H1 (cell line): ENCODE results near the gene MEIS2. TPM values are rescaled to one million over a fixed set of nuclear protein-coding genes. Genes with fewer than 3 reads are reported as not detected.

Source experiments
- CTCF ChIA-PET: fragments of 300-600 bp; sonication (Branson Sonifier 250); formaldehyde crosslinking; loops from one replicate; lab custom pipeline; 2021; ENCODE audit not compliant: partially characterized antibody; lab: Charles Lee
- POLR2A ChIA-PET: fragments of 300-600 bp; sonication (Branson Sonifier 250); formaldehyde crosslinking; loops from one replicate; lab custom pipeline; 2021; ENCODE audit warnings: inconsistent platforms; ENCODE audit not compliant: partially characterized antibody; lab: Charles Lee
- DNase-seq, 2 experiments: peaks; one replicate each; pipeline versions ENCODE4 v3.0.0 to v3.0.0-alpha.2; 2010 to 2022; ENCODE audit warnings: low spot score in 2 of 2, low read depth in 1 of 2, mixed read lengths in 1 of 2
- FAIRE-seq: peaks from 2 replicates; lab custom pipeline; 2011; peaks lifted over from hg19 to GRCh38; lab: Jason Lieb, UNC
- H2AFZ ChIP-seq: 2 replicates; pipeline ENCODE4 v1.8.1; 2012; ENCODE audit warnings: low read length, inconsistent platforms
- H2AK5ac ChIP-seq: 2 replicates; pipeline ENCODE4 v1.6.1; 2013; ENCODE audit warnings: low read depth, low read length
- H2BK120ac ChIP-seq: replicated peaks from 2 replicates; pipeline ENCODE3; 2013; ENCODE audit warnings: low read depth, low read length, inconsistent platforms
- H2BK12ac ChIP-seq: 2 replicates; pipeline ENCODE4 v1.6.1; 2013; ENCODE audit warnings: low read depth, low read length
- H2BK15ac ChIP-seq: 2 replicates; pipeline ENCODE4 v1.6.1; 2013; ENCODE audit warnings: low read length
- H2BK20ac ChIP-seq: 2 replicates; pipeline ENCODE4 v1.6.1; 2013; ENCODE audit warnings: low read length
- H2BK5ac ChIP-seq: 2 replicates; pipeline ENCODE4 v1.6.1; 2013; ENCODE audit warnings: low read depth, low read length
- H3K14ac ChIP-seq: 2 replicates; pipeline ENCODE4 v1.6.1; 2013; ENCODE audit warnings: inconsistent platforms; ENCODE audit not compliant: insufficient read length
- H3K18ac ChIP-seq: 2 replicates; pipeline ENCODE4 v1.6.1; 2013; ENCODE audit warnings: low read length; ENCODE audit errors: extremely low read depth
- H3K23ac ChIP-seq: 2 replicates; pipeline ENCODE4 v1.6.1; 2013; ENCODE audit warnings: inconsistent platforms; ENCODE audit not compliant: insufficient read length
- H3K23me2 ChIP-seq: 2 replicates; pipeline ENCODE4 v1.6.1; 2013; ENCODE audit warnings: low read depth, low read length
- H3K27ac ChIP-seq: 2 replicates; pipeline ENCODE4 v1.6.1; 2011; ENCODE audit warnings: low read depth, low read length, inconsistent platforms
- H3K27me3 ChIP-seq, 4 experiments: replicated peaks in 1 of 4; 1 replicate in 1 of 4; 2 replicates in 3 of 4; pipeline versions ENCODE4 v1.6.1 to v1.8.1; 2011 to 2013; ENCODE audit warnings: low read length in 3 of 4, mild to moderate bottlenecking in 3 of 4, inconsistent platforms in 2 of 4, mixed read lengths in 2 of 4, moderate library complexity in 1 of 4; ENCODE audit not compliant: control insufficient read depth in 3 of 4, insufficient read depth in 3 of 4; ENCODE audit errors: extremely low read depth in 1 of 4
- H3K36me3 ChIP-seq, 4 experiments: 2 replicates each; pipeline versions ENCODE4 v1.6.1 to v1.8.1; 2011 to 2013; ENCODE audit warnings: mild to moderate bottlenecking in 4 of 4, low read length in 3 of 4, moderate library complexity in 2 of 4, control low read depth in 1 of 4, inconsistent platforms in 1 of 4; ENCODE audit not compliant: insufficient read depth in 4 of 4, control insufficient read depth in 2 of 4
- H3K4ac ChIP-seq: replicated peaks from 2 replicates; pipeline ENCODE3; 2013; ENCODE audit warnings: low read length, low read depth, mixed read lengths, inconsistent platforms; ENCODE audit not compliant: insufficient read length
- H3K4me1 ChIP-seq, 4 experiments: replicated peaks in 1 of 4; 1 replicate in 1 of 4; 2 replicates in 3 of 4; pipeline versions ENCODE4 v1.6.1 to v1.8.1; 2011 to 2013; ENCODE audit warnings: low read length in 3 of 4, inconsistent platforms in 2 of 4, mixed read lengths in 1 of 4; ENCODE audit not compliant: insufficient read depth in 4 of 4, control insufficient read depth in 3 of 4
- H3K4me2 ChIP-seq, 2 experiments: 2 replicates each; pipeline versions ENCODE4 v1.6.1 to v1.8.1; 2011 to 2013; ENCODE audit warnings: low read depth in 2 of 2, low read length in 2 of 2, control low read depth in 1 of 2, inconsistent platforms in 1 of 2, mild to moderate bottlenecking in 1 of 2; ENCODE audit not compliant: insufficient read depth in 1 of 2
- H3K4me3 ChIP-seq, 4 experiments: fragments of 200-600, 300-600 bp in 1 of 4; sonication (generic), shearing (Covaris generic), sonication (Bioruptor Twin) in 1 of 4; 2 replicates each; pipeline versions ENCODE4 v1.5.1 to v1.8.1; 2011 to 2016; ENCODE audit warnings: low read length in 4 of 4, low read depth in 3 of 4, control low read depth in 2 of 4, inconsistent platforms in 2 of 4, mild to moderate bottlenecking in 2 of 4, mixed read lengths in 1 of 4, moderate library complexity in 1 of 4; ENCODE audit not compliant: insufficient read depth in 2 of 4; ENCODE audit errors: extremely low read depth in 1 of 4
- H3K56ac ChIP-seq: replicated peaks from 2 replicates; pipeline ENCODE3; 2013; ENCODE audit warnings: low read depth, mild to moderate bottlenecking, mixed read lengths, low read length, inconsistent platforms; ENCODE audit not compliant: insufficient read length
- H3K79me1 ChIP-seq: 2 replicates; pipeline ENCODE4 v1.6.1; 2013; ENCODE audit warnings: low read depth, low read length, control low read depth
- H3K79me2 ChIP-seq, 2 experiments: 2 replicates each; pipeline versions ENCODE4 v1.6.1 to v1.8.1; 2012 to 2013; ENCODE audit warnings: low read length in 2 of 2, mild to moderate bottlenecking in 2 of 2, inconsistent platforms in 1 of 2; ENCODE audit not compliant: insufficient read depth in 2 of 2, control insufficient read depth in 1 of 2
- H3K9ac ChIP-seq, 4 experiments: replicated peaks in 1 of 4; 1 replicate in 1 of 4; 2 replicates in 3 of 4; pipeline versions ENCODE4 v1.6.1 to v1.8.1; 2011 to 2013; ENCODE audit warnings: low read depth in 3 of 4, low read length in 3 of 4, control low read depth in 2 of 4, mild to moderate bottlenecking in 2 of 4, moderate library complexity in 2 of 4, inconsistent platforms in 1 of 4; ENCODE audit errors: extremely low read depth in 1 of 4
- H3K9me3 ChIP-seq, 2 experiments: 2 replicates each; pipeline versions ENCODE4 v1.6.1 to v1.8.1; 2012 to 2013; ENCODE audit warnings: mild to moderate bottlenecking in 2 of 2, moderate library complexity in 2 of 2, control low read depth in 1 of 2, inconsistent platforms in 1 of 2, low read depth in 1 of 2, low read length in 1 of 2, mixed read lengths in 1 of 2; ENCODE audit not compliant: insufficient read depth in 2 of 2
- H4K20me1 ChIP-seq, 2 experiments: replicated peaks in 1 of 2; 2 replicates each; pipeline versions ENCODE3 to v1.8.1; 2011 to 2013; ENCODE audit warnings: inconsistent platforms in 2 of 2, low read length in 2 of 2, mild to moderate bottlenecking in 1 of 2; ENCODE audit not compliant: insufficient read depth in 2 of 2, control insufficient read depth in 1 of 2
- H4K5ac ChIP-seq: 2 replicates; pipeline ENCODE4 v1.6.1; 2013; ENCODE audit warnings: low read length, low read depth, mixed read lengths, inconsistent platforms; ENCODE audit not compliant: insufficient read length
- H4K8ac ChIP-seq: 2 replicates; pipeline ENCODE4 v1.8.0; 2013; ENCODE audit warnings: mild to moderate bottlenecking, moderate library complexity, low read length, inconsistent platforms; ENCODE audit not compliant: insufficient read depth; ENCODE audit errors: extremely low read depth
- H4K91ac ChIP-seq: replicated peaks from 2 replicates; pipeline ENCODE3; 2013; ENCODE audit warnings: low read length, mixed read lengths, inconsistent platforms; ENCODE audit not compliant: insufficient read length
- BRCA1 ChIP-seq: IDR thresholded peaks from 2 replicates; pipeline ENCODE4 v1.6.1; 2012; ENCODE audit warnings: low read depth, low read length, improper control_type of control experiment
- CBX5 ChIP-seq: fragments of 300-800, 300-1000 bp; sonication (generic); IDR thresholded peaks from 2 replicates; pipeline ENCODE4 v1.7.1; 2016; ENCODE audit warnings: antibody characterized with exemption, low read length, low read depth
- CREB1 ChIP-seq: IDR thresholded peaks from 2 replicates; pipeline ENCODE4 v1.6.1; 2012; ENCODE audit warnings: inconsistent platforms
- EGR1 ChIP-seq: IDR thresholded peaks from 2 replicates; pipeline ENCODE4 v1.6.1; 2011; ENCODE audit warnings: low read depth, low read length, borderline replicate concordance
- FOSL1 ChIP-seq: IDR thresholded peaks from 2 replicates; pipeline ENCODE4 v1.6.1; 2011; ENCODE audit warnings: mild to moderate bottlenecking, low read depth, low read length, moderate library complexity; ENCODE audit not compliant: insufficient read depth
- HDAC2 ChIP-seq, 2 experiments: fragments of 300-600 bp in 1 of 2; sonication (generic) in 1 of 2; IDR thresholded peaks; 2 replicates each; pipeline ENCODE4 v1.6.1; 2011 to 2012; ENCODE audit warnings: low read depth in 2 of 2, low read length in 2 of 2, mild to moderate bottlenecking in 2 of 2, moderate library complexity in 2 of 2, borderline replicate concordance in 1 of 2, inconsistent platforms in 1 of 2
- HDAC6 ChIP-seq: IDR thresholded peaks from one replicate; pipeline ENCODE4 v1.7.1; 2012; ENCODE audit warnings: low read depth, mild to moderate bottlenecking, inconsistent platforms, low read length, moderate library complexity
- POU5F1 ChIP-seq: IDR thresholded peaks from 2 replicates; pipeline ENCODE4 v1.6.1; 2011; ENCODE audit warnings: low read depth, mild to moderate bottlenecking, low read length, moderate library complexity
- RBBP5 ChIP-seq: IDR thresholded peaks from 2 replicates; pipeline ENCODE4 v1.7.1; 2012; ENCODE audit warnings: low read depth, mild to moderate bottlenecking, inconsistent platforms, low read length, moderate library complexity, borderline replicate concordance
- SIN3A ChIP-seq, 2 experiments: IDR thresholded peaks in 1 of 2; conservative IDR thresholded peaks in 1 of 2; 2 replicates each; pipeline ENCODE4 v1.6.1; 2011 to 2012; ENCODE audit warnings: low read length in 2 of 2, improper control_type of control experiment in 1 of 2, low read depth in 1 of 2, mild to moderate bottlenecking in 1 of 2
- TCF12 ChIP-seq: IDR thresholded peaks from 2 replicates; pipeline ENCODE4 v1.6.1; 2011; ENCODE audit warnings: low read depth, mild to moderate bottlenecking, low read length
- ZNF274 ChIP-seq: IDR thresholded peaks from 2 replicates; pipeline ENCODE4 v1.7.0; 2012; ENCODE audit warnings: low read length, borderline replicate concordance; ENCODE audit errors: extremely low read depth
- WGBS, 2 experiments: shearing (Covaris generic) in 1 of 2; methylation state at CpG; one replicate each; pipeline versions ENCODE4 v1.1.6 to v1.1.7; 2013 to 2015; ENCODE audit warnings: low lambda C conversion rate in 2 of 2, mixed read lengths in 2 of 2, inconsistent platforms in 1 of 2, low coverage in 1 of 2, missing lambda C conversion rate in 1 of 2; ENCODE audit not compliant: insufficient replicate concordance in 2 of 2, insufficient coverage in 1 of 2, insufficient read length in 1 of 2; ENCODE audit errors: extremely low coverage in 1 of 2, missing lambda C conversion rate in 1 of 2; 5-methylcytosine and 5-hydroxymethylcytosine counted together
- polyA plus RNA-seq, 7 experiments: library from polyadenylated mRNA; depleted of rRNA in 3 of 7; stranded (reverse) in 5 of 7; unstranded in 2 of 7; fragments of >200 nt in 5 of 7; fragments of 200-250 nt in 2 of 7; gene quantifications; 1 replicate in 5 of 7; 2 replicates in 1 of 7; 4 replicates in 1 of 7; pipeline versions ENCODE4 v1.2.1 to v1.2.3, GENCODE V29; 2011 to 2013; ENCODE audit warnings: missing spikeins in 2 of 7, mixed read lengths in 2 of 7
- total RNA-seq: library from RNA; stranded (reverse); fragmentation: NEBNext Ultra II Directional; extraction: Animal tissue kit (Norgen Biotek cat#: 25700); gene quantifications from 2 replicates; pipeline ENCODE4 v1.2.1, GENCODE V29; 2021

The MEIS2 gene
- total and polyA plus RNA-seq, 2 of the 8 experiments (the other 6 are each of a cell fraction or from before 2014, with no cell fraction given), result 0.22 to 1.2 TPM

DNA sequence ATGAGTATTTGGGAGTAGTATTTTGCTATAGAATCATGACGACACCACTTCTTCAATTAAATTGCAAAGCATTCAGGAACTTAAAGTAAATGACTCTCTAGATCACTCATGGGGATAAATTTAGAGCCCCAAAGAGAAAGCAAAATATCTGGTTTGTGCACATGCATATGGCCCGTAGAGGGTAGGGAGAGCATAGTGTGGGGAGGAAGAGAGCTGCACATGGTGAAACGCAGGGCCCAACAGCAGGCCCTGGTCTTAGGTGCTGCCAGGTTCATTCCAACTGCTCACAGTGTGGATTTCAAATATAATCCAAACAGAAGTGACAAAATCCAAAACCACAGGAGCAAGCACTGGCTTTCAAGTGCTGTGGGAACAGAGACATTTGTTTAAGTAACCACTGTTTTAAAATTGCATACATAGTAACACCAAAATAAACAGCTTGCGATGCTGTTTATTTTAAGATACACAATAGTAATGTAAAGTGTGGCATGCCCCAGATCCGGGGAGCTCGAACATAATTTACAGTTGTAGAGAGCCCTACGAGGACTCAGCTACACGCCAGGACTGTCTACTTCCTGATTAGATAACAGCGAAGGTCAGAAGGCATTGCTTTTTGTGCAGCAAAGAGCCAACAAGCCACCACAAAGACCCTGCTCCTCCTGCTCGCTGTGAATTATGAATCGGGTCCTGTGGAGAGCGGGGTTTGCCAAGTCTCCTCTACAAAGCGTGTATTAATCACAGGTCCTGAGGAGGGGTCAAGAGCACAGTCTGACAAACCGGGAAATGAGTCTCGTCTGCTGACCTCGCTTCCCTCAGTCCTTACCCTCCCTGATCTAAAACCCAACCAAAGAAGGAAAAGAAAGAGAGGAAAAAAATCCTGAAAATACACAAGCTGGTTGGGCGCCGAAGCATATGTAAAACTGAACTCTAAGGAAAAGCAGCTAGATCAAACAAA, 80.6 kb downstream of the MEIS2 start:
- no peaks in the 10 kb centered on the region for H3K79me2 ChIP-seq
- no peaks in the 10 kb centered on the region for H3K36me3 ChIP-seq
- H3K4me1 ChIP-seq, result peaks cover 0 to 4% (median 3%) of the 10 kb centered on the region in 4 experiments; a peak in 2 of 7 replicates
- no peaks in the 10 kb centered on the region for H3K79me1 ChIP-seq
- H2AK5ac ChIP-seq, result no peak overlapping the region
- no peak overlapping the region for H3K4me2 ChIP-seq
- no peak overlapping the region for H2BK15ac ChIP-seq
- no peak overlapping the region for H2BK20ac ChIP-seq
- no peak for FAIRE-seq
- ChIA-PET POLR2A (no interaction called here), CTCF (interaction anchor here (0.8 to 1.6 kb wide), 3 partner anchors 14 to 76 kb away, joined by 3 to 4 read pairs (median 3); no protein-coding TSS in a partner anchor)
- H2BK120ac ChIP-seq, result no peak overlapping the region
- no peak overlapping the region for H4K8ac ChIP-seq
- H4K20me1 ChIP-seq, result no peaks in the 10 kb centered on the region
- DNase-seq, result no peak
- H2AFZ ChIP-seq, result peak overlapping the region; percentile 70; the same call in 1 of the 2 replicates
- no peak overlapping the region for H3K9ac ChIP-seq
- no peak overlapping the region for H4K91ac ChIP-seq
- no peaks in the 10 kb centered on the region; a peak in 1 of 7 replicates for H3K27me3 ChIP-seq
- H3K4me3 ChIP-seq, result no peak overlapping the region
- no peak overlapping the region for H2BK12ac ChIP-seq
- H3K14ac ChIP-seq, result no peak overlapping the region
- H4K5ac ChIP-seq, result no peak overlapping the region
- 92% methylated on average over 18 of the region's 18 CpGs; no CpG with 5 or more reads in 1 of the 2 experiments for WGBS, 2 experiments
- H3K23ac ChIP-seq, result no peak overlapping the region
- no peaks in the 10 kb centered on the region for H3K9me3 ChIP-seq
- H3K23me2 ChIP-seq, result no peaks in the 10 kb centered on the region
- no peak overlapping the region for H2BK5ac ChIP-seq
- no peak overlapping the region for H3K4ac ChIP-seq
- H3K18ac ChIP-seq, result no peak overlapping the region
- H3K27ac ChIP-seq, result no peak overlapping the region
- no peak overlapping the region for H3K56ac ChIP-seq
- no peak for TF ChIP-seq ZNF274
- no peak for TF ChIP-seq POU5F1
- TF ChIP-seq TCF12, result no peak
- TF ChIP-seq RBBP5, result no peak
- no peak for TF ChIP-seq BRCA1
- no peak for TF ChIP-seq FOSL1
- no peak for TF ChIP-seq HDAC6
- no peak for TF ChIP-seq EGR1
- TF ChIP-seq SIN3A (conservative IDR thresholded peaks at IDR 0.05 in 1 of 2, IDR thresholded peaks at IDR 0.05 in 1 of 2; ENCODE audit: low read depth in 1 of 2, low read length in 2 of 2), result no peak
- no peak for TF ChIP-seq HDAC2 (IDR thresholded peaks at IDR 0.05; ENCODE audit: borderline replicate concordance in 1 of 2, low read depth in 2 of 2, low read length in 2 of 2)
- TF ChIP-seq CBX5, result no peak
- no peak for TF ChIP-seq CREB1
